ENCODE results near the gene NPIPB2. TPM values are rescaled to one million over a fixed set of nuclear protein-coding genes. Genes with fewer than 3 reads are reported as not detected.

The NPIPB2 gene
- polyA plus RNA-seq, 1 donor (not counting 4 experiments of a cell fraction or from before 2014, with no cell fraction given): 5.5 TPM

- Histone ChIP-seq H3K9ac (ENCODE audit: control insufficient read depth, extremely low read depth, insufficient read depth, low read length) (peak overlapping the region; percentile 87), H3K4me1 (ENCODE audit: control insufficient read depth, extremely low read depth, insufficient read depth, low read length) (peaks cover 24% of the 10 kb centered on the region), H3K9me1 (ENCODE audit: control insufficient read depth, extremely low read depth, insufficient read depth, low read length) (no peaks in the 10 kb centered on the region), H4K20me1 (ENCODE audit: control insufficient read depth, extremely low read depth, insufficient read depth, low read length) (peaks cover 29% of the 10 kb centered on the region), H3K4me2 (ENCODE audit: control insufficient read depth, extremely low read depth, insufficient read depth, low read depth, low read length) (peak overlapping the region; percentile 98), H3K36me3 (ENCODE audit: control insufficient read depth in 2 of 2, extremely low read depth in 1 of 2, insufficient read depth in 2 of 2, low read length in 2 of 2) (peaks cover 0 to 4% of the 10 kb centered on the region in 2 experiments), H3K79me2 (ENCODE audit: control insufficient read depth, insufficient read depth, low read length) (peaks cover 70% of the 10 kb centered on the region), H2AFZ (ENCODE audit: control insufficient read depth, low read length) (no peak overlapping the region), H3K27ac (ENCODE audit: control insufficient read depth, insufficient read depth, low read length) (peak overlapping the region; percentile 89), H3K9me3 (ENCODE audit: control insufficient read depth, low read depth, low read length) (no peaks in the 10 kb centered on the region), H3K4me3 (ENCODE audit: control insufficient read depth in 2 of 3, extremely low read depth in 1 of 3, insufficient read depth in 2 of 3, low read depth in 1 of 3, low read length in 3 of 3) (peak overlapping the region; percentile 91 to 97 (median 92)), H3K27me3 (ENCODE audit: control insufficient read depth, extremely low read depth, insufficient read depth, low read length) (no peaks in the 10 kb centered on the region)
- DNase-seq (ENCODE audit: low read depth, low spot score) (no peak), FAIRE-seq (no peak)
- no peak for TF ChIP-seq EZH2 (IDR thresholded peaks at IDR 0.05; ENCODE audit: low read length)
- TF ChIP-seq, protein P1, sequence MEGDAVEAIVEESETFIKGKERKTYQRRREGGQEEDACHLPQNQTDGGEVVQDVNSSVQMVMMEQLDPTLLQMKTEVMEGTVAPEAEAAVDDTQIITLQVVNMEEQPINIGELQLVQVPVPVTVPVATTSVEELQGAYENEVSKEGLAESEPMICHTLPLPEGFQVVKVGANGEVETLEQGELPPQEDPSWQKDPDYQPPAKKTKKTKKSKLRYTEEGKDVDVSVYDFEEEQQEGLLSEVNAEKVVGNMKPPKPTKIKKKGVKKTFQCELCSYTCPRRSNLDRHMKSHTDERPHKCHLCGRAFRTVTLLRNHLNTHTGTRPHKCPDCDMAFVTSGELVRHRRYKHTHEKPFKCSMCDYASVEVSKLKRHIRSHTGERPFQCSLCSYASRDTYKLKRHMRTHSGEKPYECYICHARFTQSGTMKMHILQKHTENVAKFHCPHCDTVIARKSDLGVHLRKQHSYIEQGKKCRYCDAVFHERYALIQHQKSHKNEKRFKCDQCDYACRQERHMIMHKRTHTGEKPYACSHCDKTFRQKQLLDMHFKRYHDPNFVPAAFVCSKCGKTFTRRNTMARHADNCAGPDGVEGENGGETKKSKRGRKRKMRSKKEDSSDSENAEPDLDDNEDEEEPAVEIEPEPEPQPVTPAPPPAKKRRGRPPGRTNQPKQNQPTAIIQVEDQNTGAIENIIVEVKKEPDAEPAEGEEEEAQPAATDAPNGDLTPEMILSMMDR (optimal IDR thresholded peaks at IDR 0.05 in 1 of 3, IDR thresholded peaks at IDR 0.05 in 1 of 3, conservative IDR thresholded peaks at IDR 0.05 in 1 of 3; ENCODE audit: extremely low read depth in 1 of 3, insufficient read depth in 2 of 3, low read length in 3 of 3): no peak
- dilution Hi-C loops (cut with MboI; ENCODE audit: extremely low pct_ligation_motif_present, low sequenced_read_pairs): no loop called here
Measured at GRCh38 chr16:11913425-11914079, 28.3 kb downstream of the NPIPB2 start.

DNA sequence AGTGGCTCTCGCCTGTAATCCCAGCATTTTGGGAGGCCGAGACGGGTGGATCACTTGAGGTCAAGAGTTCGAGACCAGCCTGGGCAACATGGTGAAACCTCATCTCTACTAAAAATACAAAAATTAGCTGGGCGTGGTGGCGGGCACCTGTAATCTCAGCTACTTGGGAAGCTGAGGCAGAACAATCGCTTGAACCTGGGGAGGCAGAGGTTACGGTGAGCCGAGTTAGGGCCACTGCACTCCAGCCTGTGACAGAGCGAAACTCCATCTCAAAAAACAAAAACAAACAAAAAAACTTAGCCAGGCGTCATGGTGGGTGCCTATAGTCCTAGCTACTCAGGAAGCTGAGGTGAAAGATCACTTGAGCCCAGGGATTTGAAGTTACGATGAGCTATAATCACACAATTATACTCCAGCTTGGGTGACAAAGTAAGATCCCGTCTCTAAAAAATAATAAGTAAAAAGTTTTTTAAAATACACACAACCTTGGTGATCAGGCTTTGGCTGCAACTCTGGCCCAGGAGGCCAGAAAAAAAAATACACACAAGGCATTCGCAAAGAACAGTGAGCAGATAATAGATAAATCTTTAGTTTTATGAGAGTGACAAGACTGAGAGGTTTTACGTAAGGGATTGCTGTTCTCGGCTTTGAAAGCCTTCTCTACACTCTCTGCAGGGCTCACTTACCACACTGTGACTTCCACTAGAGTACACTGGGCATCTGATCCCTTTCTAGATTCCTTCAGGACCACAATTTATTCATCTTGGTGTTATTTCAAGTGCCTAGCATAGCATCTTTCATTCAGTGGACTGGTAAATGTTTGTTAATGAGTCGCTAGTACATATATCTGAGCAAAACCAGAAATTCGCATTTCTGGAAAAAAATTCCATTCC is 31.9 kb downstream of the NPIPB2 start:
- TF ChIP-seq EZH2 (IDR thresholded peaks at IDR 0.05; ENCODE audit: low read length): no peak
- TF ChIP-seq, protein P1 (optimal IDR thresholded peaks at IDR 0.05 in 1 of 3, IDR thresholded peaks at IDR 0.05 in 1 of 3, conservative IDR thresholded peaks at IDR 0.05 in 1 of 3; ENCODE audit: extremely low read depth in 1 of 3, insufficient read depth in 2 of 3, low read length in 3 of 3): no peak
- peaks cover 19% of the 10 kb centered on the region for H3K4me1 ChIP-seq (ENCODE audit: control insufficient read depth, extremely low read depth, insufficient read depth, low read length)

More for the DNA sequence above, 31.9 kb downstream of the NPIPB2 start:
- peaks cover 97% of the 10 kb centered on the region for H3K79me2 ChIP-seq (ENCODE audit: control insufficient read depth, insufficient read depth, low read length)
- no peak overlapping the region for H3K27ac ChIP-seq (ENCODE audit: control insufficient read depth, insufficient read depth, low read length)
- H4K20me1 ChIP-seq (ENCODE audit: control insufficient read depth, extremely low read depth, insufficient read depth, low read length): peaks cover 48% of the 10 kb centered on the region
- H3K27me3 ChIP-seq (ENCODE audit: control insufficient read depth, extremely low read depth, insufficient read depth, low read length): no peaks in the 10 kb centered on the region
- no peak overlapping the region for H2AFZ ChIP-seq (ENCODE audit: control insufficient read depth, low read length)
- H3K9ac ChIP-seq (ENCODE audit: control insufficient read depth, extremely low read depth, insufficient read depth, low read length): no peak overlapping the region
- dilution Hi-C loops (cut with MboI; ENCODE audit: extremely low pct_ligation_motif_present, low sequenced_read_pairs): no loop called here
- H3K4me2 ChIP-seq (ENCODE audit: control insufficient read depth, extremely low read depth, insufficient read depth, low read depth, low read length): no peak overlapping the region
- H3K36me3 ChIP-seq (ENCODE audit: control insufficient read depth in 2 of 2, extremely low read depth in 1 of 2, insufficient read depth in 2 of 2, low read length in 2 of 2): peaks cover 3 to 9% of the 10 kb centered on the region in 2 experiments
- DNase-seq (ENCODE audit: low read depth, low spot score) (no peak), FAIRE-seq (no peak)
- H3K4me3 ChIP-seq (ENCODE audit: control insufficient read depth in 2 of 3, extremely low read depth in 1 of 3, insufficient read depth in 2 of 3, low read depth in 1 of 3, low read length in 3 of 3): no peak overlapping the region
- no peaks in the 10 kb centered on the region for H3K9me3 ChIP-seq (ENCODE audit: control insufficient read depth, low read depth, low read length)
- no peaks in the 10 kb centered on the region for H3K9me1 ChIP-seq (ENCODE audit: control insufficient read depth, extremely low read depth, insufficient read depth, low read length)
